Large intestine (tissue), 3 donors: ENCODE results near the gene KIF16B. TPM values are rescaled to one million over a fixed set of nuclear protein-coding genes. Genes with fewer than 3 reads are reported as not detected.

Experiments used
- DNase-seq, 2 donors: peaks; one replicate each; pipeline versions ENCODE4 v3.0.0 to v3.0.0-alpha.2; 2013
- H3K27ac ChIP-seq: one replicate; pipeline ENCODE4 v1.5.1; 2013; ENCODE audit warnings: low read length
- H3K27me3 ChIP-seq: 2 replicates; pipeline ENCODE4 v1.6.1; 2013; ENCODE audit warnings: low read length; ENCODE audit not compliant: control insufficient read depth, insufficient read depth
- H3K36me3 ChIP-seq: 2 replicates; pipeline ENCODE4 v1.6.1; 2013; ENCODE audit warnings: low read length; ENCODE audit not compliant: control insufficient read depth, insufficient read depth
- H3K4me1 ChIP-seq: one replicate; pipeline ENCODE4 v1.6.1; 2013; ENCODE audit warnings: low read length; ENCODE audit not compliant: control insufficient read depth, insufficient read depth
- H3K4me3 ChIP-seq: one replicate; pipeline ENCODE4 v1.5.1; 2013; ENCODE audit warnings: low read length
- H3K9me3 ChIP-seq: one replicate; pipeline ENCODE4 v1.6.1; 2013; ENCODE audit warnings: mild to moderate bottlenecking, low read depth, low read length, moderate library complexity; ENCODE audit not compliant: control insufficient read depth
- WGBS: methylation state at CpG from one replicate; pipeline ENCODE4 v1.1.5; 2013; ENCODE audit warnings: low lambda C conversion rate; ENCODE audit not compliant: insufficient coverage; 5-methylcytosine and 5-hydroxymethylcytosine counted together
- polyA plus RNA-seq: library from polyadenylated mRNA; unstranded; fragments of 120-200 nt; gene quantifications from one replicate; pipeline ENCODE4 v1.2.1, GENCODE V29; 2013

The KIF16B gene
- polyA plus RNA-seq, 1 donor: 21.0 TPM

- H3K36me3 ChIP-seq: peaks cover 10% of the 10 kb centered on the region
- no peaks in the 10 kb centered on the region for H3K9me3 ChIP-seq
- peak; percentile 51 to 52 for DNase-seq
- H3K27me3 ChIP-seq: no peaks in the 10 kb centered on the region
- H3K27ac ChIP-seq: peak overlapping the region; percentile 54
- no CpG with 5 or more reads among the region's 11 CpGs for WGBS
- no peak overlapping the region for H3K4me3 ChIP-seq
- peaks cover 5% of the 10 kb centered on the region for H3K4me1 ChIP-seq
Observed at GRCh38 chr20:16368645-16369292, 204.5 kb downstream of the KIF16B start.

DNA sequence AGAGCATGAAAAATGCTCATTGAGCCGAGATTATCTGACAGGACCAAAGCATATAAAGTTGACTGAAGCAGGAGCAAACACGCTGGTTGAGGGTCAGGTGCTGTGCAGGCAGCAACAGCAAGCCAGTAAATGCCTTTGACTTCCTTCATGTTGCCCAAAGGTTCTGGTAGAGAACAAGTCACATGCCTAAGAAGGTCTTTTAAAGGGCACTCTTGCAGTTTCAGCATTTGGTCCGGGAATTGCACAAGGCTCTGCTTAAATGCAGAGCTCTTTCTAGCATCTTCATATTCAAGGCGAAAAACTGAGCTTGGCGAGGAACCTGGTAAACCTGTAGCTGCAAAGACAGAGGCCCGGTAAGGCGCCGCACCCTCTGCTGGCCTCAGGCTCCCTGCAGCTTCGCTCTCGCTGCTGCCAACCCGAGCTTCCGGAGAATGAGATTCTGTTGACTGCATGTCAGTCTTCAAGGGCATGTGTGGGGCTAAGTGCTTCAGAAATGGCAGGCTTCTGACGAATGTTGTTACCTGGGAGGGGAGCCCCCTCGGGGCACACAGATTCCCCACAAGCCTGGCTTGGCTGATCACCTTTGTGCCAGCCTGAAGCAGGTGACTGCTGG, 205.2 kb downstream of the KIF16B start:
- DNase-seq: peak in 1 of 2 donors; percentile 22
- Histone ChIP-seq H3K4me1 (peaks cover 5% of the 10 kb centered on the region), H3K36me3 (peaks cover 6% of the 10 kb centered on the region), H3K27ac (peak overlapping the region; percentile 54), H3K27me3 (no peaks in the 10 kb centered on the region), H3K4me3 (no peak overlapping the region), H3K9me3 (no peaks in the 10 kb centered on the region)
- 90% methylated on average over 2 of the region's 14 CpGs for WGBS

DNA sequence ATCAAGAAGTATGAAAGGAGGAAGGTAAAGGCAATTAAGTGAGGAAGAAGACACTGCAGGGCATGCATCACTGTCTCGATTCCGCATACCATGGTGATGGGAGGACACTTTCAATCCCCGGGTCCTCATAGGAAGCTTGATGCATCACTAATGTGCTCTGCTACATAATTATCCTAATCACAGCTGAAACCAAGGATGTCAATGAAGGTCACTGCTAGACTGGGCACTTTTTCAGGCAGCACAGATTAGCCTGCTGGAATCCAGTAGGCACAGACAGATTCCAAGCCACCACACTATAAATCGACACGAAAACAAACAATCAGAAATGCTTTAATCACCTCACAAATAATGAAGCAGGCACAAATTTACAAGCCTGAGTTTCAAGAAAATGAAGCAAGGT, 206.7 kb downstream of the KIF16B start:
- Histone ChIP-seq H3K36me3 (peaks cover 3% of the 10 kb centered on the region), H3K4me3 (no peak overlapping the region), H3K27me3 (no peaks in the 10 kb centered on the region), H3K27ac (no peak overlapping the region), H3K9me3 (no peaks in the 10 kb centered on the region), H3K4me1 (peaks cover 5% of the 10 kb centered on the region)
- no peak for DNase-seq
- 100% methylated on average over 2 of the region's 5 CpGs for WGBS

GRCh38 chr20:16364320-16364687, 208.9 kb downstream of the KIF16B start:
- no CpG with 5 or more reads among the region's 5 CpGs for WGBS
- no peaks in the 10 kb centered on the region for H3K36me3 ChIP-seq
- no peaks in the 10 kb centered on the region for H3K9me3 ChIP-seq
- no peaks in the 10 kb centered on the region for H3K27me3 ChIP-seq
- H3K4me3 ChIP-seq: no peak overlapping the region
- no peak for DNase-seq
- no peak overlapping the region for H3K27ac ChIP-seq
- H3K4me1 ChIP-seq: peaks cover 5% of the 10 kb centered on the region

GRCh38 chr20:16363506-16364319, 209.5 kb downstream of the KIF16B start:
- H3K4me1 ChIP-seq: peaks cover 5% of the 10 kb centered on the region
- peak in 1 of 2 donors; percentile 7 for DNase-seq
- no peaks in the 10 kb centered on the region for H3K27me3 ChIP-seq
- WGBS: 89% methylated on average over 1 of the region's 5 CpGs
- no peak overlapping the region for H3K4me3 ChIP-seq
- no peak overlapping the region for H3K27ac ChIP-seq
- no peaks in the 10 kb centered on the region for H3K36me3 ChIP-seq
- H3K9me3 ChIP-seq: no peaks in the 10 kb centered on the region

DNA sequence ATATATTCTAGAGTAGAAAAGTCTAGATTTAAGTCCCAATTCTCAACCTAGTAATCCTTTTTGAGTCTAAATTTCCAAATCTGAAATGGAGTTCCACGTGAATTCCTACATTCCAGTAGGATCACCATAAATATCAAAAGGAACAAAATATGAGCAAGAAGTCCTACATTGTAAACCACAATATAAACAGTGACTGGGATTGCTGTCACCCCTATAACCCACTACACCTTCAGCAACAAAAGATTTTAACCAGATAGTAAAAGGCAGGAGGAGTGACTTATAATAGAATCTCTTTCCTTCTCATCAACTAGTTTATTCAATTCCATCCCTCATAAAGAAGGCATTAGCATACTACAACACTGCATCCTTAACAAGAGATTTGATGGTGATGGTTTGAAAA, 210.6 kb downstream of the KIF16B start:
- H3K4me3 ChIP-seq: no peak overlapping the region
- no CpG with 5 or more reads among the region's 1 CpG for WGBS
- H3K27me3 ChIP-seq: no peaks in the 10 kb centered on the region
- no peaks in the 10 kb centered on the region for H3K36me3 ChIP-seq
- no peak for DNase-seq
- no peaks in the 10 kb centered on the region for H3K9me3 ChIP-seq
- H3K27ac ChIP-seq: no peak overlapping the region
- H3K4me1 ChIP-seq: no peaks in the 10 kb centered on the region

GRCh38 chr20:16360668-16361067, 212.6 kb downstream of the KIF16B start:
- Histone ChIP-seq H3K9me3 (no peaks in the 10 kb centered on the region), H3K27me3 (no peaks in the 10 kb centered on the region), H3K27ac (no peak overlapping the region), H3K4me1 (no peaks in the 10 kb centered on the region), H3K4me3 (no peak overlapping the region), H3K36me3 (no peaks in the 10 kb centered on the region)
- peak in 1 of 2 donors; percentile 30 for DNase-seq
- WGBS: 100% methylated on average over 1 of the region's 5 CpGs

DNA sequence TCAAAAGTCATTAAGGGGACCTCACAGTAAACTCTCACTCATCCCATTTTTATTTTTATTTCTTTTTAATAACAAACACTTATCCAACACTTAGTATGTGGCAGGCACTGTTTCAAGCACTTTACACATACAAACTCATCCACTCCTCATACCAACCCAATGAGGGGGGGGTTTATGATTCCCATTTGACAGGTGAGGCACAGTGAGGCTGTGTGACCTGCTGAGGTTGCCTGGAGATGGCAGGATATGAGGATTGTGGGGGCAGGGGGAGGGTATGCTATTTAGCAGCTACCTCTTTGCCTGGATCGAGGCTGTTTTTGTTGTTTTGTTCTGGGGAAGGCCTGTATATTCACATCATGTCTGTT, 219.8 kb downstream of the KIF16B start:
- Histone ChIP-seq H3K4me3 (no peak overlapping the region), H3K9me3 (no peaks in the 10 kb centered on the region), H3K4me1 (no peaks in the 10 kb centered on the region), H3K27ac (no peak overlapping the region), H3K27me3 (no peaks in the 10 kb centered on the region), H3K36me3 (no peaks in the 10 kb centered on the region)
- DNase-seq: no peak
- WGBS: no CpG with 5 or more reads among the region's 1 CpG

GRCh38 chr20:16352751-16353416, 220.4 kb downstream of the KIF16B start:
- 100% methylated on average over 1 of the region's 5 CpGs for WGBS
- Histone ChIP-seq H3K27ac (no peak overlapping the region), H3K9me3 (no peaks in the 10 kb centered on the region), H3K36me3 (no peaks in the 10 kb centered on the region), H3K4me1 (no peaks in the 10 kb centered on the region), H3K4me3 (no peak overlapping the region), H3K27me3 (no peaks in the 10 kb centered on the region)
- DNase-seq: no peak

- WGBS: no CpG with 5 or more reads among the region's 4 CpGs
- no peak overlapping the region for H3K27ac ChIP-seq
- no peaks in the 10 kb centered on the region for H3K4me1 ChIP-seq
- no peaks in the 10 kb centered on the region for H3K9me3 ChIP-seq
- no peak overlapping the region for H3K4me3 ChIP-seq
- DNase-seq: no peak
- H3K27me3 ChIP-seq: no peaks in the 10 kb centered on the region
- no peaks in the 10 kb centered on the region for H3K36me3 ChIP-seq
Observed at GRCh38 chr20:16352321-16352720, 220.9 kb downstream of the KIF16B start.
